ENCODE data around the gene VPS54. TPM values are rescaled to one million over a fixed set of nuclear protein-coding genes. Genes with fewer than 3 reads are reported as not detected.

VPS54 gene, protein sequence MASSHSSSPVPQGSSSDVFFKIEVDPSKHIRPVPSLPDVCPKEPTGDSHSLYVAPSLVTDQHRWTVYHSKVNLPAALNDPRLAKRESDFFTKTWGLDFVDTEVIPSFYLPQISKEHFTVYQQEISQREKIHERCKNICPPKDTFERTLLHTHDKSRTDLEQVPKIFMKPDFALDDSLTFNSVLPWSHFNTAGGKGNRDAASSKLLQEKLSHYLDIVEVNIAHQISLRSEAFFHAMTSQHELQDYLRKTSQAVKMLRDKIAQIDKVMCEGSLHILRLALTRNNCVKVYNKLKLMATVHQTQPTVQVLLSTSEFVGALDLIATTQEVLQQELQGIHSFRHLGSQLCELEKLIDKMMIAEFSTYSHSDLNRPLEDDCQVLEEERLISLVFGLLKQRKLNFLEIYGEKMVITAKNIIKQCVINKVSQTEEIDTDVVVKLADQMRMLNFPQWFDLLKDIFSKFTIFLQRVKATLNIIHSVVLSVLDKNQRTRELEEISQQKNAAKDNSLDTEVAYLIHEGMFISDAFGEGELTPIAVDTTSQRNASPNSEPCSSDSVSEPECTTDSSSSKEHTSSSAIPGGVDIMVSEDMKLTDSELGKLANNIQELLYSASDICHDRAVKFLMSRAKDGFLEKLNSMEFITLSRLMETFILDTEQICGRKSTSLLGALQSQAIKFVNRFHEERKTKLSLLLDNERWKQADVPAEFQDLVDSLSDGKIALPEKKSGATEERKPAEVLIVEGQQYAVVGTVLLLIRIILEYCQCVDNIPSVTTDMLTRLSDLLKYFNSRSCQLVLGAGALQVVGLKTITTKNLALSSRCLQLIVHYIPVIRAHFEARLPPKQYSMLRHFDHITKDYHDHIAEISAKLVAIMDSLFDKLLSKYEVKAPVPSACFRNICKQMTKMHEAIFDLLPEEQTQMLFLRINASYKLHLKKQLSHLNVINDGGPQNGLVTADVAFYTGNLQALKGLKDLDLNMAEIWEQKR
- 26.9 TPM for total RNA-seq
- 10 to 100 TPM; 22.3 to 28.0 (median 26.2) TPM for polyA plus RNA-seq (ENCODE audit: insufficient read depth in 1 of 8, insufficient read length in 8 of 8, low replicate concordance in 1 of 8)
- long read RNA-seq, donor 1, full-length matches to known transcripts, result 1 of 1 reads
- long read RNA-seq, donor 1, partial matches to known transcripts, result 0 of 1 reads
- long read RNA-seq, donor 1, other reads (novel, unspliced or antisense), result 0 of 1 reads
- long read RNA-seq, donor 2, result 0 reads
- long read RNA-seq, donor 3, full-length matches to known transcripts, result 3 of 3 reads
- long read RNA-seq, donor 3, partial matches to known transcripts, result 0 of 3 reads
- long read RNA-seq, donor 3, other reads (novel, unspliced or antisense), result 0 of 3 reads
- long read RNA-seq, donor 4, partial matches to known transcripts, result 0 of 1 reads
- long read RNA-seq, donor 4, other reads (novel, unspliced or antisense), result 0 of 1 reads
- long read RNA-seq, donor 5, full-length matches to known transcripts, result 4 of 25 reads
- long read RNA-seq, donor 5, partial matches to known transcripts, result 21 of 25 reads
- long read RNA-seq, donor 5, other reads (novel, unspliced or antisense), result 0 of 25 reads
- long read RNA-seq, donor 6, full-length matches to known transcripts, result 1 of 1 reads
- long read RNA-seq, donor 6, partial matches to known transcripts, result 0 of 1 reads
- long read RNA-seq, donor 6, other reads (novel, unspliced or antisense), result 0 of 1 reads
- long read RNA-seq, donor 7, result 0 reads
- long read RNA-seq, donor 8, result 0 reads
- long read RNA-seq, donor 9, result 0 reads
- long read RNA-seq, donor 10, result 0 reads
- long read RNA-seq, donor 11, result 0 reads

DNA sequence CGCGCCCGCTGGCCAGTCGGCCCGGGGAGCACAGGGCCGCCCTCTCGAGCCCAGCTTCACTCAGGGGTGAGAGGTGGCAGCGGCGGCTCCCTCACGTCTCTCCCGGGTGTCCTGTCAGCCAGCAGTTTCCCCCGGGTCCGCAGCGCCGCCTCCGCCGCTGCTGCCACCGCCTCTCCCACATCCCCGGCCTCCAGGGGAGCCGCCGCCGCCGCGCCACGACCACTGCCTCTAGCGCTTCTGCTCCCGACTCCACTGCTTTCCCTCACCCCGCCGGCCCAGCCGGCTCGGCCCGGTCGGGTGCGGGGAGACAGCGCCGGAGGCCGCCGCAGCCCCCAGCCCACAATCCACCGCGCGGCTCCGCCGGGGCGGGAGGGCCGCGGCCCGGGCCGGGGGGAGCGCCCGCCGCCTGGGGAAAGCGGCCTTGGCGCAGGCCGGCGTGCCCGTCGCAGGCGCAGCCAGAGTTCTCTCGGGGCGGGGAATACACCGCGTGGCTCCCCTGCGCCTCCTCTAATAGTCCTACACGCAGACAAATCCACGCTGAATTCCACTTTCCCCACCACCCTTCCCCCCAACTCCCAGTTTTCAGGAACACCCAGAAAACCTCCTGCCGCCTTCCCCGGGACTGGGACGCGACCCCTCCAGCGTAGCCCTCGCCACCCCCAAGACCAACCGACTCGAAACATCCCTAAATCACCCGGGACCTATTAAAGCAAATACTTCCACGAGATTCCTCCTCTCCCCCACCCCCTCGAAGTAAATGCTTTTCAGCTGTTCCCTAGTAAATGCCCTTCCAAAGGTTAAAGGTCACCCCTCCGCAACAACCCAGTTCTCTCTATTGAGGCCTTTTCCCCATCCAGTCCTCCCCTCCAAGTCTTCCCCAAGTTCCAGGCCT is at the start of gene VPS54:
Gene VPS54, minus strand, starts transcription at position 346 of the 892 bp plus-strand sequence. CDS start 35,429 bp downstream, outside the sequence.
- Histone ChIP-seq H3K27ac (ENCODE audit: low read length) (peak within 1 kb of the TSS; percentile 97), H3K9me3 (replicated peaks; ENCODE audit: control insufficient read depth, low read depth, low read length) (no peaks in the 10 kb centered on the region), H3K27me3 (ENCODE audit: control insufficient read depth, insufficient read depth, low read length) (no peaks in the 10 kb centered on the region), H3K36me3 (ENCODE audit: control insufficient read depth, insufficient read depth, low read length) (no peaks in the 10 kb centered on the region), H3K4me3 (ENCODE audit: low read length) (peak within 1 kb of the TSS; percentile 79), H3K4me1 (ENCODE audit: control insufficient read depth, insufficient read depth, low read length) (peaks cover 4% of the 10 kb centered on the region)
- under 1% methylated on average over 71 of the region's 77 CpGs for WGBS (ENCODE audit: insufficient coverage)
- peak; percentile 79 for DNase-seq

DNA sequence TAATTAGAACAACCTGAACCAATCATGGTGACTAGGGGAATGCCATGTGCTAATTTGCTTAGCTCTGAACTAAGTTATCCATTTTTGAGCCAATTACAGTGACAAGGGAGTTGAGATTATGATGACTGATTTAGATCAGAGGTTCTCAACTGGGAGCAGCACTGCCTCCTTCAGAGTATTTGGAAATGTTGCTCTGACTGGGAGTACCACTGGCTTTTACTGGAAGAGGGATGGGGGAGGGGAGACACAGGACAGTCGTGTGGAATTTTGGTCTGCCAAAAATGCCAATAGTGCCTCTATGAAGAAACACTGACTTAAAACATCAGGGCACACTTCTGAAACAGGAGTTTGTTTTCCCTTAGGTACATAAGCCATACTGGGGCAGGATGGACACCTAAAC is 48.1 kb upstream of the VPS54 start:
- DNase-seq, result no peak
- Histone ChIP-seq H3K9me3 (replicated peaks; ENCODE audit: control insufficient read depth, low read depth, low read length) (no peaks in the 10 kb centered on the region), H3K4me3 (ENCODE audit: low read length) (no peak overlapping the region)

DNA sequence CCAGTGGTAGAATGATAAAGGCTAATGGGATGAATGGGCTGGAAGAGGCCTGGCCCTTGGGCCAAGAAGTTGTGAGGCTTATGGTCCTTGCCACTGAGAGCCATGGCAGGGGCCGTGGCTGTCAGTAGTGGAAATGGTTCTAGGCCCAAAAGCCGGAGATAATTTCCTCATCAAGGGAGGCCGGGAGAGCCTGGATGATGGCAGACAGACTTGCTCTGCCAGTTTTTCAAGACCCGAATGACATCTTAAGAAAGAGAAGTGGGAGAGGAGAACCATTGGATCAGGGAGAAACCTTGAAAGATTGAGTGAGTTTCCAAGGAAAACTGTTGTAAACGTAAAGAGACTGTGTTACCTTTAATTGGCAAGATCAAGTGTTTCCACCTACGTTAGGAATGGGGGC is 46.3 kb upstream of the VPS54 start:
- Histone ChIP-seq H3K4me3 (ENCODE audit: low read length) (no peak overlapping the region), H3K9me3 (replicated peaks; ENCODE audit: control insufficient read depth, low read depth, low read length) (no peaks in the 10 kb centered on the region), H3K36me3 (ENCODE audit: control insufficient read depth, insufficient read depth, low read length) (no peaks in the 10 kb centered on the region), H3K27ac (ENCODE audit: low read length) (no peak overlapping the region), H3K27me3 (ENCODE audit: control insufficient read depth, insufficient read depth, low read length) (no peaks in the 10 kb centered on the region), H3K4me1 (ENCODE audit: control insufficient read depth, insufficient read depth, low read length) (no peaks in the 10 kb centered on the region)
- WGBS (ENCODE audit: insufficient coverage), result 85% methylated on average over 5 of the region's 6 CpGs
- DNase-seq, result no peak

More for the DNA sequence above, 48.1 kb upstream of the VPS54 start:
- H3K27ac ChIP-seq (ENCODE audit: low read length), result no peak overlapping the region
- WGBS (ENCODE audit: insufficient coverage), result no CpG with 5 or more reads among the region's 1 CpG
- H3K36me3 ChIP-seq (ENCODE audit: control insufficient read depth, insufficient read depth, low read length), result no peaks in the 10 kb centered on the region
- H3K4me1 ChIP-seq (ENCODE audit: control insufficient read depth, insufficient read depth, low read length), result no peaks in the 10 kb centered on the region
- no peaks in the 10 kb centered on the region for H3K27me3 ChIP-seq (ENCODE audit: control insufficient read depth, insufficient read depth, low read length)

DNA sequence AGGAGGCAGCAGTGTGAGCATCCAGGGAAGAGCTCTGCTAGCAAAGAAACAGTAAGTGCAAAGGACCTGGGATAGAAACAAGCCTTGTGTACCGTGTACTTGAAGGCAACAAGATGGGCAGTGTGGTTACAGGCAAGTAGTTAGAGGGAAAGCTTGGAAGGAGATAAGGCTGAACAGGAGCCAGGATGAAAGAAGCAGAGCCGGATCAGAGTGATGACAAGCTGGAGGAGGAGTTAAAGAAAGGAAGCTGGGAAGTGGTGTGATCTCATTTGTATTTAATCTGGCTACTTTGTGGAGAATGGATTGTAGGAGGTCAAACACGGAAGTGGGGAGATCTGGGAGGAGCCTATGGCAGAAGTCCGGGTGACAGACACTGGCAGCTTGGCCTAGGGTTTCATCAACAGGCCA is 44.7 kb upstream of the VPS54 start:
- H3K4me3 ChIP-seq (ENCODE audit: low read length), result no peak overlapping the region
- H3K27ac ChIP-seq (ENCODE audit: low read length), result no peak overlapping the region
- H3K9me3 ChIP-seq (replicated peaks; ENCODE audit: control insufficient read depth, low read depth, low read length), result no peaks in the 10 kb centered on the region
- peak; percentile 14 for DNase-seq
- H3K27me3 ChIP-seq (ENCODE audit: control insufficient read depth, insufficient read depth, low read length), result no peaks in the 10 kb centered on the region
- H3K4me1 ChIP-seq (ENCODE audit: control insufficient read depth, insufficient read depth, low read length), result no peaks in the 10 kb centered on the region
- no peaks in the 10 kb centered on the region for H3K36me3 ChIP-seq (ENCODE audit: control insufficient read depth, insufficient read depth, low read length)
- 47% methylated on average over 4 of the region's 4 CpGs for WGBS (ENCODE audit: insufficient coverage)

DNA sequence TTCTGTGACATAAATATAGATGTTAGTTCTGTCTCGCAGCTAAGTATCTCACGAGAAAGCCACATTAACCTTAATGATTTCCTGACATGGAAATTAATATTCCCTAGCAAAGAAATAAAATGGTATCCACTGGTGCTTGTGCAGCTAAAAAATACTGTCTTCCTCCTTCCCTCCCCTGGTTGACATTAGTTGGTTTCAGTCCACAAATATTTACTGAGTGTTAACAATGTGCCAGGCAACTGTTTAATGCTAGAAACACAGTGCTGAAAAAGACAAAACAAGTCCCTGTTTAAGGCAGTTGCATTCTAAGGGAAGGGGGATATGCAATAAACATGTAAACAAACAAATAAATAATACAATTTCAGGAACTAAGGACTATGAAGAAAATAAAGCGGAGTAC is 44.2 kb upstream of the VPS54 start:
- Histone ChIP-seq H3K27ac (ENCODE audit: low read length) (no peak overlapping the region), H3K27me3 (ENCODE audit: control insufficient read depth, insufficient read depth, low read length) (no peaks in the 10 kb centered on the region), H3K4me3 (ENCODE audit: low read length) (no peak overlapping the region), H3K9me3 (replicated peaks; ENCODE audit: control insufficient read depth, low read depth, low read length) (no peaks in the 10 kb centered on the region), H3K4me1 (ENCODE audit: control insufficient read depth, insufficient read depth, low read length) (no peaks in the 10 kb centered on the region), H3K36me3 (ENCODE audit: control insufficient read depth, insufficient read depth, low read length) (no peaks in the 10 kb centered on the region)
- 100% methylated on average over 1 of the region's 3 CpGs for WGBS (ENCODE audit: insufficient coverage)
- DNase-seq, result no peak

DNA sequence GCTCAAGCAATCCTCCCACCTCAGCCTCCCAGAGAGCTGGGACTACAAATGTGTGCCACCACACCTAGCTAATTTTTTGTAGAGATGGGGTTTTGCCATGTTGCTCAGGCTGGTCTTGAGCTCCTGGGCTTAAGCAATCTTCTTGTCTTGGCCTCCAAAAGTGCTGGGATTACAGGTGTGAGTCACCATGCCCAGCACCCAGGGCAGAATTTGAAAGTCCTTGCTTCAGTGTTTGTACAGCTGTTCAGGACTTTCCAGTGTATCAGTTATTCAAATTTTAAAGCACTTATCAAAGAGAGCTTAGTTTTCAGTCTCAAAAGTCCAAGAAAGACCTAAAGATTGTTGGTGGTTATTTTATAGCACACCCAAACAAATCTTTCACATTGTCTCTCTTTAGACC is 43.6 kb upstream of the VPS54 start:
- H3K27ac ChIP-seq (ENCODE audit: low read length), result no peak overlapping the region
- no peak overlapping the region for H3K4me3 ChIP-seq (ENCODE audit: low read length)
- no peak for DNase-seq
- no peaks in the 10 kb centered on the region for H3K36me3 ChIP-seq (ENCODE audit: control insufficient read depth, insufficient read depth, low read length)
- no peaks in the 10 kb centered on the region for H3K4me1 ChIP-seq (ENCODE audit: control insufficient read depth, insufficient read depth, low read length)
- no peaks in the 10 kb centered on the region for H3K9me3 ChIP-seq (replicated peaks; ENCODE audit: control insufficient read depth, low read depth, low read length)
- no peaks in the 10 kb centered on the region for H3K27me3 ChIP-seq (ENCODE audit: control insufficient read depth, insufficient read depth, low read length)

DNA sequence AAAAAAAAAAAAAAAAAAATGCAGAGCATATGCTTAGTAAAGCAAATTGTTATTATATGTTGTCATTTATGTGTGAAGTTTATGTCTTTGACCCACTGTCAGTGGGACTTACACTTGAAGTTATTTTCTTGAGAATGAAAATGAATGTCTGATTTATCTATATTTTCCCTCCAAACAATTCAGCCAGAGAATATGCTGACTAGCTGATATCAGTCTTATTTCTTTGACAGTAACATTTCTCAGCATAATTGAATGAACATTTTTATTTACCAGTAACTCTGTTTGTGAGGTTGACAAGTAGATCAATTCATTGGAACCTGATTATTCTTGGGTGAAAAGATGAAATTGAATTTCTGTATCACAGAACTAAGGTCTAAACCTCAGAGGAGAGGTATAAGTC is 40.0 kb upstream of the VPS54 start:
- Histone ChIP-seq H3K4me3 (ENCODE audit: low read length) (no peak overlapping the region), H3K4me1 (ENCODE audit: control insufficient read depth, insufficient read depth, low read length) (no peaks in the 10 kb centered on the region), H3K27me3 (ENCODE audit: control insufficient read depth, insufficient read depth, low read length) (no peaks in the 10 kb centered on the region), H3K9me3 (replicated peaks; ENCODE audit: control insufficient read depth, low read depth, low read length) (no peaks in the 10 kb centered on the region), H3K36me3 (ENCODE audit: control insufficient read depth, insufficient read depth, low read length) (no peaks in the 10 kb centered on the region), H3K27ac (ENCODE audit: low read length) (no peak overlapping the region)
- DNase-seq, result no peak

DNA sequence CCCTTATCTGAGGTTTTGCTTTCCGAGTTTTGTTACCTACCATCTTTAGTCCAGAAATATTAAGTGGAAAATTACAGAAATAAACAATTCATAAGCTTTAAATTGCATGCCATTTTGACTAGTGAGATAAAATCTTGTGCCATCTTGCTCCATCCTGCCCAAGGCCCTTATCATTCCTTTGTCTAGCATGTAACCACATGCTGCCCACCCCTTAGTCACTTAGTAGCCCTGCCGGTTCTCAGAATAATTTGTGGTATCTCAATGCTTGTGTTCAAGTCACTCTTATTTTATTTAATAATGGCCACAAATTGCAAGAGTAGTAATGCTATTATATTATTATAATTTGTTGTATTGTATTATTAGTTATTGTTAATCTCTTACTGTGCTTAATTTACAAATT is 36.8 kb upstream of the VPS54 start:
- no peak overlapping the region for H3K4me3 ChIP-seq (ENCODE audit: low read length)
- DNase-seq, result no peak
- H3K9me3 ChIP-seq (replicated peaks; ENCODE audit: control insufficient read depth, low read depth, low read length), result no peaks in the 10 kb centered on the region
- H3K27me3 ChIP-seq (ENCODE audit: control insufficient read depth, insufficient read depth, low read length), result no peaks in the 10 kb centered on the region
- no CpG with 5 or more reads among the region's 2 CpGs for WGBS (ENCODE audit: insufficient coverage)
- H3K4me1 ChIP-seq (ENCODE audit: control insufficient read depth, insufficient read depth, low read length), result peaks cover 2% of the 10 kb centered on the region
- H3K27ac ChIP-seq (ENCODE audit: low read length), result no peak overlapping the region
- no peaks in the 10 kb centered on the region for H3K36me3 ChIP-seq (ENCODE audit: control insufficient read depth, insufficient read depth, low read length)

Measured in muscle of leg (tissue), 16 donors.